ENCODE measurements around the gene SMCP. TPM values are rescaled to one million over a fixed set of nuclear protein-coding genes. Genes with fewer than 3 reads are reported as not detected.

SMCP gene, protein sequence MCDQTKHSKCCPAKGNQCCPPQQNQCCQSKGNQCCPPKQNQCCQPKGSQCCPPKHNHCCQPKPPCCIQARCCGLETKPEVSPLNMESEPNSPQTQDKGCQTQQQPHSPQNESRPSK
- not detected in 2 replicates for total RNA-seq

DNA sequence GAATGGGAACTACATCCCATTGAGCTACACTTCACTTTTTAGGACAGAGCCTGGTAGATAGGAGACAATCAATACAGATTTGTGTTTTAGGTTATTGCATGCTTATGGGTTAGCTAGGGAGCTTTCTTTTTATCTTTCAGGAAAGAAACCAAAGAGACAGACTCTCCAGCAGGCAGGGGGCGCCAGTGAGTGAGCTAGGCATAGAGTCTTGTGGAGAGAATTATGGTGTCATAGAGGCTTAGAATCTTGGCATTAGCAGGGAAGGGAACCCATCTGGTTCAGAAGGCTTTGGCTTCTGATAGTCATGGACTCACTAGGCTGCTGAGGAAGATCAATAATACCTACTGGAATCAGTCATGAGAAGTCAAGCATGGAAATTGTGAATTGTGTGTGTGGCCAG is at the start of gene SMCP:
TSS of gene SMCP (plus strand) at position 281 of the 400 bp plus-strand sequence. CDS start 6,101 bp downstream, outside the sequence.

DNA sequence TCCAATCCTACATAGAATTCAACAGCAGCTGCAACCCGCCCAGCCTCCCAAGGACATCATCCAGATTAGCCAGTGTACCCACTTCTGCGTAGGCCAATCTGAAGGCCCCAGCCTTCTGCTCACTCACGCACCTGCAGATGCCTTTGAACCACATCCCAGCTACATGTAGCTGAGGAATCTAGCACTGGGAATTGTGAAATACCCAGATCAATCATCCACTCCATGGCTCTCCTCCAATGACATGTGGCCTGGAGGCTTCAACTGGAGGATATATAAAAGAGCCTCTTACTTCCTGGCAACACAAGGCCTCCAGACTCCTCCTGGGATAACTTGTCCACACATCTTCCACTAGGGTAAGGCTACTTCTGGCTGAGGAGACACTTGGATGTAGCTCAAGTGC is 35.6 kb upstream of the SMCP start, which contains the start of gene LCE6A:
TSS of gene LCE6A (plus strand) at position 301 of the 400 bp plus-strand sequence. CDS start 665 bp downstream, outside the sequence.

DNA sequence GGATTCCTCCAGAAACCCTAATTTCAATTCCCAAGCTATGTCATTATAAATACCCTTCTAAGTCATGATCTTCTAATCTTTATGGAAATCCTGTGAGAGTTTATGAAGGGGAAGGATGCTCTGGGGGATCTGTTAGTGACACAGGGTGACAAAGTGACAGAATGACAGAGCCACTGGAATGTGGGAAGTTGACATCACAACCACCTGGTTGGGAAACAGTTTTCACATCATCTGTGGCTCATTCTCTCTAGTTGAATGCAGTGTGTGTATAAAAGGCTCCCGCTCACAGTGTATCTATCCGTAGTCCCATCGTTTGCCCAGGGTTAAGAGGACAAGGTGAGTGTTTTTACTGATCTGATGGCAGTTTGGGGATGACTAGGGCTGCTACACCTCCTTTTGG is 18.4 kb upstream of the SMCP start, which contains the start of gene LCE7A:
TSS of gene LCE7A (plus strand) at position 301 of the 400 bp plus-strand sequence. CDS start 702 bp downstream, outside the sequence.

DNA sequence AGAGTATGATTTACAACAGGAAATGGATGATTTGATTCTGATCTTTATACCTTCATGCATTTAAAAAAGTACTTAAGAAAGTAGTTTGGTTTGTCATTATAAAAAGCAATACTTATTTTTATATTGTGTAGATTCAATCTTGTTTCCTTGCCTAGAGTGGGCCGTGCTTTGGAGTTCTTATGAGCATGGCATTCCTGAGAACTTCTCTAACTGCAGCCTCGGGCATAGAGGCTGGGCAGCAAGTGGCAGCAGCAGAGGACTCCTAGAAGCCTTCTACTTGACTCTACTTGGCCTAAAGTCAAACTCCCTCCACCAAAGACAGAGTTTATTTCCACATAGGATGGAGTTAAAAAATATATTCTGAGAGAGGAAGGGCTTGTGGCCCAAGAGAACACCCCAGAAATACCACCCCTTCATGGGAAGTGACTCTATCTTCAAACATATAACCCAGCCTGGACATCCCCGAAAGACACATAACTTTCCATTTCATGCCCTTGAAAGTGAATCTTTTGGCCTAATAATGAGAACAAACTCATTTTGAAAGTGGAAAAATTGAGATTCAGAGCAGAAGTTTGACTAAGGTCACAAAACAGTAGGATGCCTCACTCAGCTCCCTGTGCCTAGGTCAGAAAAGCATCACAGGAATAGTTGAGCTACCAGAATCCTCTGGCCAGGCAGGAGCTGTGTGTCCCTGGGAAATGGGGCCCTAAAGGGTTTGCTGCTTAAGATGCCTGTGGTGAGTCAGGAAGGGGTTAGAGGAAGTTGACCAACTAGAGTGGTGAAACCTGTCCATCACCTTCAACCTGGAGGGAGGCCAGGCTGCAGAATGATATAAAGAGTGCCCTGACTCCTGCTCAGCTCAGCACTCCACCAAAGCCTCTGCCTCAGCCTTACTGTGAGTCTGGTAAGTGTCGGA is 29.8 kb downstream of the SMCP start, which contains the start of gene IVL:
TSS of gene IVL (plus strand) at position 861 of the 916 bp plus-strand sequence. CDS start 1,252 bp downstream, outside the sequence.

Other genes with a start within 250 kb of the SMCP start
- gene LCE2D, start 214.9 kb upstream of the SMCP start, total RNA-seq, result not detected in 2 replicates
- not detected in 2 replicates for gene LCE2C, start 203.0 kb upstream of the SMCP start, total RNA-seq
- not detected in 2 replicates for gene LCE2B, start 192.2 kb upstream of the SMCP start, total RNA-seq
- gene LCE2A, start 180.0 kb upstream of the SMCP start, total RNA-seq, result not detected in 2 replicates
- not detected in 2 replicates for gene LCE4A, start 170.2 kb upstream of the SMCP start, total RNA-seq
- gene KPRP, start 120.3 kb upstream of the SMCP start, total RNA-seq, result not detected in 2 replicates
- not detected in 2 replicates for gene LCE1F, start 103.2 kb upstream of the SMCP start, total RNA-seq
- not detected in 2 replicates for gene LCE1E, start 92.1 kb upstream of the SMCP start, total RNA-seq
- not detected in 2 replicates for gene LCE1D, start 81.6 kb upstream of the SMCP start, total RNA-seq
- not detected in 2 replicates for gene LCE1C, start 71.7 kb upstream of the SMCP start, total RNA-seq
- gene LCE1B, start 66.4 kb upstream of the SMCP start, total RNA-seq, result not detected in 2 replicates
- not detected in 2 replicates for gene LCE1A, start 50.8 kb upstream of the SMCP start, total RNA-seq
- not detected in 2 replicates for gene LCE6A, start 35.5 kb upstream of the SMCP start, total RNA-seq
- not detected in 2 replicates for gene LCE7A, start 18.3 kb upstream of the SMCP start, total RNA-seq
- not detected in 2 replicates for gene IVL, start 30.2 kb downstream of the SMCP start, total RNA-seq
- gene SPRR5, start 68.9 kb downstream of the SMCP start, total RNA-seq, result not detected in 2 replicates
- gene SPRR4, start 92.3 kb downstream of the SMCP start, total RNA-seq, result not detected in 2 replicates
- not detected in 2 replicates for gene SPRR1A, start 105.8 kb downstream of the SMCP start, total RNA-seq
- not detected in 2 replicates for gene SPRR3, start 123.4 kb downstream of the SMCP start, total RNA-seq
- not detected in 2 replicates for gene SPRR1B, start 152.9 kb downstream of the SMCP start, total RNA-seq
- not detected in 2 replicates for gene SPRR2D, start 162.8 kb downstream of the SMCP start, total RNA-seq
- gene SPRR2A, start 179.2 kb downstream of the SMCP start, total RNA-seq, result not detected in 2 replicates
- gene SPRR2B, start 193.3 kb downstream of the SMCP start, total RNA-seq, result not detected in 2 replicates
- gene SPRR2E, start 216.2 kb downstream of the SMCP start, total RNA-seq, result not detected in 2 replicates
- gene SPRR2F, start 235.2 kb downstream of the SMCP start, total RNA-seq, result not detected in 2 replicates